Suprapubic skin (tissue), 4 donors: ENCODE results near the gene ABLIM2. TPM values are rescaled to one million over a fixed set of nuclear protein-coding genes. Genes with fewer than 3 reads are reported as not detected.

ENCODE experiments used
- DNase-seq, 2 donors: peaks; one replicate each; pipeline ENCODE4 v3.0.0-alpha.2; 2019; ENCODE audit warnings: low spot score in 2 of 2
- H3K27ac ChIP-seq: fragments of 200-600 bp; sonication (generic); one replicate; pipeline ENCODE4 v1.5.1; 2019
- H3K27me3 ChIP-seq: fragments of 200-600 bp; sonication (generic); one replicate; pipeline ENCODE4 v1.5.1; 2019
- H3K36me3 ChIP-seq: fragments of 200-600 bp; sonication (generic); one replicate; pipeline ENCODE4 v1.5.1; 2019
- H3K4me1 ChIP-seq: fragments of 200-600 bp; sonication (generic); one replicate; pipeline ENCODE4 v1.5.1; 2019
- H3K4me3 ChIP-seq: fragments of 200-600 bp; sonication (generic); one replicate; pipeline ENCODE4 v1.5.1; 2019; ENCODE audit warnings: mild to moderate bottlenecking
- H3K9me3 ChIP-seq: fragments of 200-600 bp; sonication (generic); one replicate; pipeline ENCODE4 v1.5.1; 2019
- CTCF ChIP-seq, 2 donors: fragments of 200-600 bp in 1 of 2; fragments of 450-650 bp in 1 of 2; sonication (generic) in 1 of 2; IDR thresholded peaks; one replicate each; pipeline ENCODE4 v1.5.1; 2016 to 2019; ENCODE audit warnings: antibody characterized with exemption in 2 of 2, mild to moderate bottlenecking in 1 of 2, moderate library complexity in 1 of 2
- EP300 ChIP-seq: sonication (generic); formaldehyde crosslinking; IDR thresholded peaks from one replicate; pipeline ENCODE4 v1.6.1; 2017; ENCODE audit warnings: antibody characterized with exemption
- POLR2A ChIP-seq, 2 donors: fragments of 450-650 bp; IDR thresholded peaks; one replicate each; pipeline ENCODE4 v1.6.1; 2017; ENCODE audit warnings: antibody characterized with exemption in 2 of 2, mild to moderate bottlenecking in 2 of 2, moderate library complexity in 2 of 2
- POLR2AphosphoS5 ChIP-seq, 3 donors: sonication (generic); formaldehyde crosslinking; IDR thresholded peaks; one replicate each; pipeline ENCODE4 v1.6.1; 2017; ENCODE audit warnings: antibody characterized with exemption in 3 of 3
- WGBS: methylation state at CpG from one replicate; pipeline ENCODE4 v1.1.5; 2018; 5-methylcytosine and 5-hydroxymethylcytosine counted together
- total RNA-seq, 4 donors: library from RNA; depleted of rRNA; stranded (reverse); fragments of >200 nt; gene quantifications; one replicate each; pipeline ENCODE4 v1.1.0, GENCODE V29; 2016

Gene ABLIM2
- total RNA-seq, 4 donors from 2014 or later, result 11.2 to 16.9 (median 13.3) TPM

GRCh38 chr4:7985072-7985471 is 173.5 kb downstream of the ABLIM2 start:
- Histone ChIP-seq H3K4me1 (no peaks in the 10 kb centered on the region), H3K27ac (no peak overlapping the region), H3K36me3 (no peaks in the 10 kb centered on the region), H3K27me3 (no peaks in the 10 kb centered on the region), H3K9me3 (no peaks in the 10 kb centered on the region), H3K4me3 (no peak overlapping the region)
- no peak for DNase-seq
- WGBS, result 86% methylated on average over 10 of the region's 12 CpGs
- TF ChIP-seq EP300 (no peak), POLR2A (IDR thresholded peaks at IDR 0.05) (no peak), CTCF (IDR thresholded peaks at IDR 0.05) (no peak), POLR2AphosphoS5 (IDR thresholded peaks at IDR 0.05) (no peak)

- no peak overlapping the region for H3K27ac ChIP-seq
- DNase-seq, result no peak
- H3K36me3 ChIP-seq, result no peaks in the 10 kb centered on the region
- no peak overlapping the region for H3K4me3 ChIP-seq
- TF ChIP-seq EP300 (no peak), POLR2A (IDR thresholded peaks at IDR 0.05) (no peak), POLR2AphosphoS5 (IDR thresholded peaks at IDR 0.05) (no peak), CTCF (IDR thresholded peaks at IDR 0.05) (no peak)
- no peaks in the 10 kb centered on the region for H3K27me3 ChIP-seq
- no peaks in the 10 kb centered on the region for H3K4me1 ChIP-seq
- 69% methylated on average over 17 of the region's 31 CpGs for WGBS
- H3K9me3 ChIP-seq, result no peaks in the 10 kb centered on the region
These were observed 174.2 kb downstream of the ABLIM2 start for GRCh38 chr4:7984286-7984925.

DNA sequence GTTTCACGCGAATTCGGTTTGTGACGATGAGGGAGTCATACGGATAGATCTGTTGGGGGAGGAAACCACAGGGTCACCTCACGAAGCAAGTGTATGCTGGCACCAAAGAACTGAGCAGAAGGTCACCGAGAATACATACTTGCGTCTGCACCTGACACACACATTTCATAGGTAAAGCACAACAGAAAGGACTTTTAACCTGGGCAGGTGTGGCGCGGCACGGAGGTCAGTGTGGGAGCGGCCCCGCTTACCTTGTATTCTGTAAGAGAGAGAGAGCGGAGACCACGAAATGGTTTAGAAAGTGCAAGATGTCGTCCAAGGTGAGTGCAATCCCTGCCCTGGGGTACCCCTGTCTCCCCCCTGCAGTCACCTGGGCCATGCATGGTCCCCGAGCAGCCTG is 175.3 kb downstream of the ABLIM2 start:
- no peaks in the 10 kb centered on the region for H3K27me3 ChIP-seq
- H3K27ac ChIP-seq, result no peak overlapping the region
- no peak overlapping the region for H3K4me3 ChIP-seq
- no peak for TF ChIP-seq POLR2AphosphoS5 (IDR thresholded peaks at IDR 0.05)
- no peak for TF ChIP-seq CTCF (IDR thresholded peaks at IDR 0.05)
- TF ChIP-seq EP300, result no peak
- no peak for TF ChIP-seq POLR2A (IDR thresholded peaks at IDR 0.05)
- no peaks in the 10 kb centered on the region for H3K9me3 ChIP-seq
- no peak for DNase-seq
- WGBS, result 97% methylated on average over 17 of the region's 17 CpGs
- H3K36me3 ChIP-seq, result no peaks in the 10 kb centered on the region
- H3K4me1 ChIP-seq, result peaks cover 9% of the 10 kb centered on the region

GRCh38 chr4:7981738-7982394 is 176.7 kb downstream of the ABLIM2 start:
- peaks cover 15% of the 10 kb centered on the region for H3K4me1 ChIP-seq
- TF ChIP-seq CTCF (IDR thresholded peaks at IDR 0.05) (no peak), EP300 (no peak), POLR2AphosphoS5 (IDR thresholded peaks at IDR 0.05) (no peak)
- H3K36me3 ChIP-seq, result no peaks in the 10 kb centered on the region
- H3K4me3 ChIP-seq, result no peak overlapping the region
- WGBS, result 67% methylated on average over 5 of the region's 8 CpGs
- no peaks in the 10 kb centered on the region for H3K27me3 ChIP-seq
- no peaks in the 10 kb centered on the region for H3K9me3 ChIP-seq
- DNase-seq, result no peak
- H3K27ac ChIP-seq, result no peak overlapping the region

- 74% methylated on average over 2 of the region's 2 CpGs for WGBS
These were observed 178.6 kb downstream of the ABLIM2 start for GRCh38 chr4:7980036-7980435.

More at GRCh38 chr4:7980036-7980435, 178.6 kb downstream of the ABLIM2 start:
- no peak overlapping the region for H3K4me3 ChIP-seq
- TF ChIP-seq EP300 (no peak), POLR2AphosphoS5 (IDR thresholded peaks at IDR 0.05) (no peak), CTCF (IDR thresholded peaks at IDR 0.05) (no peak), POLR2A (IDR thresholded peaks at IDR 0.05) (no peak)
- no peaks in the 10 kb centered on the region for H3K9me3 ChIP-seq
- H3K36me3 ChIP-seq, result no peaks in the 10 kb centered on the region
- peaks cover 15% of the 10 kb centered on the region for H3K4me1 ChIP-seq
- H3K27me3 ChIP-seq, result no peaks in the 10 kb centered on the region
- no peak overlapping the region for H3K27ac ChIP-seq
- no peak for DNase-seq
